Panc1 (cell line): ENCODE results near the gene HES1.

ENCODE experiments used
- CTCF ChIP-seq: fragments of 450-650 bp; IDR thresholded peaks from 2 replicates; pipeline ENCODE4 v1.5.1; 2017; ENCODE audit warnings: mild to moderate bottlenecking
- POLR2AphosphoS5 ChIP-seq: IDR thresholded peaks from 2 replicates; pipeline ENCODE4 v1.6.1; 2012; ENCODE audit warnings: mild to moderate bottlenecking, low read depth, low read length, moderate library complexity
- REST ChIP-seq, 2 experiments: IDR thresholded peaks; 2 replicates each; pipeline ENCODE4 v1.6.1; 2011 to 2012; ENCODE audit warnings: low read depth in 2 of 2, control low read depth in 1 of 2, low read length in 1 of 2, mild to moderate bottlenecking in 1 of 2, moderate library complexity in 1 of 2; ENCODE audit not compliant: insufficient read depth in 1 of 2
- SIN3A ChIP-seq: IDR thresholded peaks from 2 replicates; pipeline ENCODE4 v1.6.1; 2012; ENCODE audit warnings: low read depth, mild to moderate bottlenecking, low read length, moderate library complexity, borderline replicate concordance; ENCODE audit not compliant: insufficient read depth
- TCF7L2 ChIP-seq: IDR thresholded peaks from 2 replicates; pipeline ENCODE4 v1.6.1; 2011; ENCODE audit warnings: mild to moderate bottlenecking, low read depth, low read length, inconsistent platforms

GRCh38 chr3:194161131-194162045, 25.4 kb downstream of the HES1 start:
- TF ChIP-seq CTCF = no peak
- no peak for TF ChIP-seq SIN3A
- TF ChIP-seq POLR2AphosphoS5 = no peak
- no peak for TF ChIP-seq REST (IDR thresholded peaks at IDR 0.05; ENCODE audit: insufficient read depth in 1 of 2, low read depth in 2 of 2, low read length in 1 of 2)
- TF ChIP-seq TCF7L2 = no peak
